PC-9 (cell line): ENCODE measurements around the gene CEP350.

Experiments
- CTCF ChIP-seq: fragments of 200-600 bp; sonication (generic); conservative IDR thresholded peaks from 2 replicates; pipeline ENCODE4 v1.6.1; 2017; ENCODE audit warnings: mixed run types, antibody characterized with exemption, mild to moderate bottlenecking, moderate library complexity
- EZH2 ChIP-seq: fragments of 200-600 bp; sonication (generic); IDR thresholded peaks from 2 replicates; pipeline ENCODE4 v1.8.0; 2017; ENCODE audit warnings: antibody characterized with exemption, low read depth

- no peak for TF ChIP-seq EZH2
- no peak for TF ChIP-seq CTCF
Measured at GRCh38 chr1:179984942-179985341, 30.3 kb downstream of the CEP350 start.
